Tibial nerve (tissue), 4 donors: ENCODE data around the gene TBC1D8.

Experiments used
- CTCF ChIP-seq, 5 experiments: fragments of 200-600 bp in 3 of 5; fragments of 450-650 bp in 2 of 5; sonication (generic) in 3 of 5; IDR thresholded peaks; one replicate each; pipeline ENCODE4 v1.5.1; 2016 to 2019; ENCODE audit warnings: antibody characterized with exemption in 5 of 5, mild to moderate bottlenecking in 3 of 5, moderate library complexity in 2 of 5
- EP300 ChIP-seq, 2 donors: sonication (generic); formaldehyde crosslinking; IDR thresholded peaks; one replicate each; pipeline ENCODE4 v1.6.1; 2017; ENCODE audit warnings: antibody characterized with exemption in 2 of 2, mild to moderate bottlenecking in 1 of 2

GRCh38 chr2:101040761-101041160 is 110.4 kb downstream of the TBC1D8 start:
- TF ChIP-seq CTCF (IDR thresholded peaks at IDR 0.05) (no peak), EP300 (IDR thresholded peaks at IDR 0.05) (no peak)
